Endothelial cell of umbilical vein (primary cell): Measurements from ENCODE around the gene NME7. TPM values are rescaled to one million over a fixed set of nuclear protein-coding genes. Genes with fewer than 3 reads are reported as not detected.

ENCODE experiments used
- BruUV-seq: library from RNA; stranded (reverse); fragments of 400-500 nt; replicated peaks from 2 replicates; lab custom pipeline; 2021; lab: Mats Ljungman, UMichigan
- CTCF ChIA-PET: fragments of 300-600, 350-600 bp; sonication (Branson Sonifier 250); formaldehyde crosslinking; loops from one replicate; lab custom pipeline; 2021; ENCODE audit warnings: antibody characterized with exemption, inconsistent platforms; lab: Charles Lee
- POLR2A ChIA-PET: fragments of 300-600, 350-600 bp; sonication (Branson Sonifier 250); formaldehyde crosslinking; loops from one replicate; lab custom pipeline; 2021; ENCODE audit warnings: antibody characterized with exemption, inconsistent platforms; lab: Charles Lee
- DNase-seq: peaks from one replicate; pipeline ENCODE4 v3.0.0-alpha.2; 2011; ENCODE audit warnings: low read depth, low spot score
- FAIRE-seq: peaks from 2 replicates; lab custom pipeline; 2011; peaks lifted over from hg19 to GRCh38; lab: Jason Lieb, UNC
- H2AFZ ChIP-seq: 2 replicates; pipeline ENCODE4 v1.6.0; 2012; ENCODE audit warnings: low read depth, low read length, control low read depth, inconsistent platforms
- H3K27ac ChIP-seq: 2 replicates; pipeline ENCODE4 v1.5.1; 2011; ENCODE audit warnings: low read depth, mild to moderate bottlenecking, control low read depth, low read length, moderate library complexity; ENCODE audit not compliant: insufficient read depth
- H3K27me3 ChIP-seq, 2 experiments: 2 replicates each; pipeline versions ENCODE4 v1.6.0 to v1.6.1; 2011; ENCODE audit warnings: low read length in 2 of 2, mixed read lengths in 1 of 2; ENCODE audit not compliant: control insufficient read depth in 2 of 2, insufficient read depth in 2 of 2
- H3K36me3 ChIP-seq, 2 experiments: 2 replicates in 1 of 2; 3 replicates in 1 of 2; pipeline ENCODE4 v1.5.1; 2011; ENCODE audit warnings: low read length in 2 of 2, mild to moderate bottlenecking in 1 of 2, moderate library complexity in 1 of 2; ENCODE audit not compliant: control insufficient read depth in 2 of 2, insufficient read depth in 2 of 2; ENCODE audit errors: extremely low read depth in 1 of 2
- H3K4me1 ChIP-seq: 3 replicates; pipeline ENCODE4 v1.5.1; 2011; ENCODE audit warnings: mild to moderate bottlenecking, low read length; ENCODE audit not compliant: control insufficient read depth, insufficient read depth; ENCODE audit errors: extremely low read depth
- H3K4me2 ChIP-seq: 2 replicates; pipeline ENCODE4 v1.6.1; 2011; ENCODE audit warnings: low read length, control low read depth, mixed read lengths; ENCODE audit not compliant: insufficient read depth
- H3K4me3 ChIP-seq, 3 experiments: fragments of 200-600 bp in 1 of 3; sonication (generic), shearing (Covaris generic) in 1 of 3; replicated peaks in 1 of 3; 2 replicates each; pipeline ENCODE4 v1.5.1; 2011 to 2016; ENCODE audit warnings: control low read depth in 3 of 3, low read length in 3 of 3, mild to moderate bottlenecking in 2 of 3, inconsistent platforms in 1 of 3, low read depth in 1 of 3, moderate library complexity in 1 of 3; ENCODE audit not compliant: insufficient read depth in 1 of 3
- H3K79me2 ChIP-seq: 2 replicates; pipeline ENCODE4 v1.6.0; 2012; ENCODE audit warnings: low read length, inconsistent platforms; ENCODE audit not compliant: control insufficient read depth, insufficient read depth
- H3K9ac ChIP-seq: replicated peaks from 2 replicates; pipeline ENCODE3; 2011; ENCODE audit warnings: low read length, control low read depth; ENCODE audit not compliant: insufficient read depth; ENCODE audit errors: extremely low read depth
- H3K9me1 ChIP-seq: replicated peaks from 3 replicates; pipeline ENCODE4 v1.6.0; 2011; ENCODE audit warnings: mild to moderate bottlenecking, low read length; ENCODE audit not compliant: control insufficient read depth, insufficient read depth; ENCODE audit errors: extremely low read depth
- H3K9me3 ChIP-seq: replicated peaks from 2 replicates; pipeline ENCODE4 v1.5.1; 2012; ENCODE audit warnings: low read length, inconsistent platforms; ENCODE audit not compliant: control insufficient read depth, insufficient read depth
- H4K20me1 ChIP-seq: replicated peaks from 2 replicates; pipeline ENCODE3; 2011; ENCODE audit warnings: mild to moderate bottlenecking, low read length; ENCODE audit not compliant: control insufficient read depth, insufficient read depth; ENCODE audit errors: extremely low read depth
- CTCF ChIP-seq, 2 donors: IDR thresholded peaks; 1 replicate in 1 of 2; 2 replicates in 1 of 2; pipeline ENCODE4 v1.5.1; 2011; ENCODE audit warnings: low read length in 2 of 2, mild to moderate bottlenecking in 2 of 2, moderate library complexity in 2 of 2, control low read depth in 1 of 2, inconsistent platforms in 1 of 2, low read depth in 1 of 2; ENCODE audit not compliant: insufficient read depth in 1 of 2; ENCODE audit errors: extremely low read depth in 1 of 2
- EZH2 ChIP-seq: IDR thresholded peaks from 2 replicates; pipeline ENCODE4 v1.6.1; 2012; ENCODE audit warnings: borderline replicate concordance, low read depth, mild to moderate bottlenecking, moderate library complexity, low read length, inconsistent platforms; ENCODE audit not compliant: severe bottlenecking
- FOS ChIP-seq: IDR thresholded peaks from 2 replicates; pipeline ENCODE4 v1.6.1; 2011; ENCODE audit warnings: mild to moderate bottlenecking, low read length, moderate library complexity, borderline replicate concordance; ENCODE audit not compliant: insufficient read depth
- GATA2 ChIP-seq: IDR thresholded peaks from 2 replicates; pipeline ENCODE4 v1.7.0; 2011; ENCODE audit warnings: low read depth, mild to moderate bottlenecking, moderate library complexity, mixed read lengths, low read length; ENCODE audit not compliant: insufficient read length, insufficient read depth
- JUN ChIP-seq: IDR thresholded peaks from 2 replicates; pipeline ENCODE4 v1.6.1; 2011; ENCODE audit warnings: borderline replicate concordance, low read depth; ENCODE audit not compliant: insufficient read length, insufficient read depth
- MYC ChIP-seq: IDR thresholded peaks from one replicate; pipeline ENCODE4 v1.6.1; 2011; ENCODE audit warnings: mild to moderate bottlenecking, low read depth, low read length
- POLR2A ChIP-seq: IDR thresholded peaks from 2 replicates; pipeline ENCODE4 v1.6.1; 2012; ENCODE audit warnings: low read depth, mild to moderate bottlenecking, control low read depth, low read length
- POLR2AphosphoS5 ChIP-seq: IDR thresholded peaks from 2 replicates; pipeline ENCODE4 v1.6.1; 2012; ENCODE audit warnings: low read depth, mild to moderate bottlenecking, control low read depth, low read length, moderate library complexity; ENCODE audit not compliant: insufficient read depth
- dilution Hi-C: fragments of 300-500 bp; cut with MboI; formaldehyde crosslinking; loops from one replicate; pipeline ENCODE4 v1.15.0; 2019; ENCODE audit warnings: low sequenced_read_pairs; ENCODE audit not compliant: extremely low pct_ligation_motif_present
- intact Hi-C: fragments of 100-400 bp; cut with micrococcal nuclease; formaldehyde crosslinking; loops from one replicate; pipeline ENCODE4 v1.10.0; 2022
- polyA plus RNA-seq, 4 experiments: library from polyadenylated mRNA; depleted of rRNA in 3 of 4; stranded (reverse) in 3 of 4; unstranded in 1 of 4; fragments of >200 nt; gene quantifications; 2 replicates each; pipeline versions ENCODE4 v1.2.1 to v1.2.3, GENCODE V29; 2011 to 2012; ENCODE audit warnings: missing spikeins in 1 of 4
- total RNA-seq: library from RNA; stranded (reverse); gene quantifications from 2 replicates; pipeline ENCODE4 v1.2.3, GENCODE V29; 2021
- TF ChIP-seq, protein P1 (sequence below): IDR thresholded peaks from 2 replicates; pipeline ENCODE4 v1.6.1; 2011; ENCODE audit not compliant: insufficient read depth, insufficient read length

NME7 gene
- total and polyA plus RNA-seq, 2 donors (not counting 3 experiments of a cell fraction or from before 2014, with no cell fraction given), result 16.5 to 25.3 TPM

- Histone ChIP-seq H3K4me1 (no peaks in the 10 kb centered on the region), H4K20me1 (no peaks in the 10 kb centered on the region), H3K4me3 (no peak overlapping the region), H3K9me3 (no peaks in the 10 kb centered on the region), H3K9ac (no peak overlapping the region), H3K36me3 (no peaks in the 10 kb centered on the region), H3K4me2 (no peak overlapping the region), H3K27me3 (no peaks in the 10 kb centered on the region), H2AFZ (no peak overlapping the region), H3K79me2 (no peaks in the 10 kb centered on the region), H3K27ac (no peak overlapping the region), H3K9me1 (no peaks in the 10 kb centered on the region)
- TF ChIP-seq, protein P1, sequence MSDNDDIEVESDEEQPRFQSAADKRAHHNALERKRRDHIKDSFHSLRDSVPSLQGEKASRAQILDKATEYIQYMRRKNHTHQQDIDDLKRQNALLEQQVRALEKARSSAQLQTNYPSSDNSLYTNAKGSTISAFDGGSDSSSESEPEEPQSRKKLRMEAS, result no peak
- TF ChIP-seq FOS (no peak), POLR2AphosphoS5 (no peak), GATA2 (no peak), POLR2A (no peak), CTCF (IDR thresholded peaks at IDR 0.05; ENCODE audit: extremely low read depth in 1 of 2, insufficient read depth in 1 of 2, low read depth in 1 of 2, low read length in 2 of 2) (no peak), JUN (no peak), EZH2 (no peak), MYC (no peak)
- FAIRE-seq (no peak), DNase-seq (no peak)
- POLR2A ChIA-PET, result no interaction called here
- no TSS peak for BruUV-seq
- dilution Hi-C loops, result no loop called here
- intact Hi-C loops, result no loop called here
- CTCF ChIA-PET, result no interaction called here
Measured at GRCh38 chr1:169217636-169218035, 150.0 kb downstream of the NME7 start.
